IMR-90 (cell line): ENCODE data around the gene ST3GAL3. TPM values are rescaled to one million over a fixed set of nuclear protein-coding genes. Genes with fewer than 3 reads are reported as not detected.

Experiments
- ATAC-seq: fragments of 200-7000 bp; cut with Tn5 transposase; 2 replicates; pipeline ENCODE4 v1.9.1; 2020; ENCODE audit warnings: low read depth, mild to moderate bottlenecking, moderate library complexity
- BruUV-seq: library from RNA; stranded (reverse); fragments of 400-500 nt; replicated peaks from 2 replicates; lab custom pipeline; 2021; lab: Mats Ljungman, UMichigan
- CTCF ChIA-PET: fragments of 300-600 bp; formaldehyde crosslinking; extraction: SDS; loops from one replicate; lab custom pipeline; 2021; ENCODE audit warnings: antibody characterized with exemption; lab: Yijun Ruan, JAX
- POLR2A ChIA-PET: fragments of 300-600 bp; sonication (Branson Sonifier 250); formaldehyde crosslinking; loops from one replicate; lab custom pipeline; 2022; ENCODE audit warnings: antibody characterized with exemption; ENCODE audit not compliant: unreplicated experiment; lab: Charles Lee
- DNase-seq: peaks from one replicate; pipeline ENCODE4 v3.0.0; 2013
- H2AFZ ChIP-seq: replicated peaks from 2 replicates; pipeline ENCODE3; 2013; ENCODE audit warnings: low read length, mild to moderate bottlenecking; ENCODE audit not compliant: poor library complexity
- H2AK5ac ChIP-seq: 2 replicates; pipeline ENCODE4 v1.6.1; 2013; ENCODE audit warnings: low read depth, low read length, inconsistent platforms
- H2AK9ac ChIP-seq: replicated peaks from 2 replicates; pipeline ENCODE3; 2013; ENCODE audit warnings: mild to moderate bottlenecking, low read depth, low read length, moderate library complexity; ENCODE audit not compliant: poor library complexity
- H2BK120ac ChIP-seq: 2 replicates; pipeline ENCODE4 v1.6.1; 2013; ENCODE audit warnings: low read depth, low read length, inconsistent platforms
- H2BK15ac ChIP-seq: 3 replicates; pipeline ENCODE4 v1.6.1; 2013; ENCODE audit warnings: low read depth, low read length, inconsistent platforms
- H2BK20ac ChIP-seq: 2 replicates; pipeline ENCODE4 v1.6.1; 2013; ENCODE audit warnings: low read depth, mild to moderate bottlenecking, inconsistent platforms, low read length, moderate library complexity
- H2BK5ac ChIP-seq: 2 replicates; pipeline ENCODE4 v1.6.1; 2013; ENCODE audit warnings: mild to moderate bottlenecking, low read depth, low read length, inconsistent platforms; ENCODE audit not compliant: poor library complexity, severe bottlenecking
- H3K14ac ChIP-seq: replicated peaks from 2 replicates; pipeline ENCODE4 v1.6.1; 2013; ENCODE audit warnings: low read depth, low read length, inconsistent platforms
- H3K18ac ChIP-seq: 2 replicates; pipeline ENCODE4 v1.6.1; 2013; ENCODE audit warnings: low read depth, low read length, control low read depth
- H3K23ac ChIP-seq: 2 replicates; pipeline ENCODE4 v1.6.1; 2013; ENCODE audit warnings: low read depth, low read length, inconsistent platforms
- H3K27ac ChIP-seq: 2 replicates; pipeline ENCODE4 v1.5.1; 2013; ENCODE audit warnings: mild to moderate bottlenecking, control low read depth, low read length; ENCODE audit not compliant: insufficient read depth
- H3K27me3 ChIP-seq: 2 replicates; pipeline ENCODE4 v1.6.1; 2013; ENCODE audit warnings: low read length; ENCODE audit not compliant: control insufficient read depth, insufficient read depth
- H3K36me3 ChIP-seq: 2 replicates; pipeline ENCODE4 v1.6.1; 2013; ENCODE audit warnings: low read length, mixed read lengths; ENCODE audit not compliant: control insufficient read depth, insufficient read depth
- H3K4ac ChIP-seq: 2 replicates; pipeline ENCODE4 v1.6.1; 2013; ENCODE audit warnings: low read depth, low read length, inconsistent platforms
- H3K4me1 ChIP-seq: 2 replicates; pipeline ENCODE4 v1.6.1; 2013; ENCODE audit warnings: low read length, mixed read lengths; ENCODE audit not compliant: control insufficient read depth, insufficient read depth
- H3K4me2 ChIP-seq: 2 replicates; pipeline ENCODE4 v1.6.1; 2013; ENCODE audit warnings: low read depth, mild to moderate bottlenecking, control low read depth, low read length, moderate library complexity
- H3K4me3 ChIP-seq: 2 replicates; pipeline ENCODE4 v1.5.1; 2013; ENCODE audit warnings: low read depth, mild to moderate bottlenecking, control low read depth, low read length, moderate library complexity; ENCODE audit not compliant: insufficient read depth
- H3K56ac ChIP-seq: 2 replicates; pipeline ENCODE4 v1.6.1; 2013; ENCODE audit warnings: low read length, inconsistent platforms; ENCODE audit not compliant: insufficient read depth; ENCODE audit errors: extremely low read depth
- H3K79me1 ChIP-seq, 2 experiments: 2 replicates each; pipeline ENCODE4 v1.6.1; 2013; ENCODE audit warnings: low read length in 2 of 2, inconsistent platforms in 1 of 2, low read depth in 1 of 2
- H3K9ac ChIP-seq: 2 replicates; pipeline ENCODE4 v1.6.1; 2013; ENCODE audit warnings: low read depth, low read length, control low read depth
- H3K9me1 ChIP-seq: 2 replicates; pipeline ENCODE4 v1.6.1; 2013; ENCODE audit warnings: low read length, inconsistent platforms; ENCODE audit not compliant: insufficient read depth
- H3K9me3 ChIP-seq: 2 replicates; pipeline ENCODE4 v1.6.1; 2013; ENCODE audit warnings: low read length; ENCODE audit not compliant: control insufficient read depth, insufficient read depth
- H4K20me1 ChIP-seq: 2 replicates; pipeline ENCODE4 v1.6.1; 2013; ENCODE audit warnings: low read length, inconsistent platforms; ENCODE audit not compliant: insufficient read depth
- H4K5ac ChIP-seq: 2 replicates; pipeline ENCODE4 v1.6.1; 2013; ENCODE audit warnings: mild to moderate bottlenecking, low read depth, low read length, control low read depth
- H4K8ac ChIP-seq, 2 experiments: 2 replicates each; pipeline ENCODE4 v1.6.1; 2013; ENCODE audit warnings: low read depth in 2 of 2, low read length in 2 of 2, control low read depth in 1 of 2, inconsistent platforms in 1 of 2
- H4K91ac ChIP-seq: 2 replicates; pipeline ENCODE4 v1.6.1; 2013; ENCODE audit warnings: low read depth, low read length, inconsistent platforms; ENCODE audit not compliant: insufficient read depth
- BHLHE40 ChIP-seq: fragments of 150-350 bp; IDR thresholded peaks from 2 replicates; pipeline ENCODE4 v1.6.1; 2016; ENCODE audit warnings: mild to moderate bottlenecking, low read depth, low read length
- FOS ChIP-seq: fragments of 150-350 bp; IDR thresholded peaks from 2 replicates; pipeline ENCODE4 v1.6.1; 2016; ENCODE audit warnings: low read depth, low read length
- MAFK ChIP-seq: IDR thresholded peaks from 2 replicates; pipeline ENCODE4 v1.6.1; 2012; ENCODE audit warnings: low read depth, low read length, improper control_type of control experiment
- RFX5 ChIP-seq: IDR thresholded peaks from 2 replicates; pipeline ENCODE4 v1.8.0; 2012; ENCODE audit warnings: low read depth, mild to moderate bottlenecking, low read length, moderate library complexity
- WGBS, 2 experiments: methylation state at CpG; one replicate each; pipeline versions ENCODE4 v1.1.5 to v1.1.7; 2013; ENCODE audit warnings: missing lambda C conversion rate in 2 of 2; ENCODE audit not compliant: insufficient read length in 1 of 2; ENCODE audit errors: extremely low coverage in 2 of 2; 5-methylcytosine and 5-hydroxymethylcytosine counted together
- dilution Hi-C: fragments of 300-500 bp; cut with HindIII; formaldehyde crosslinking; loops from one replicate; pipeline ENCODE4 v1.14.3; 2018; ENCODE audit warnings: low sequenced_read_pairs; ENCODE audit not compliant: unreplicated experiment
- in situ Hi-C: fragments of 300-500 bp; cut with MboI; formaldehyde crosslinking; loops from 3 replicates; pipeline ENCODE4 v1.14.3; 2019; ENCODE audit warnings: low sequenced_read_pairs, inconsistent platforms, mixed read lengths
- intact Hi-C: fragments of 100-400 bp; cut with micrococcal nuclease; formaldehyde crosslinking; loops from 2 replicates; pipeline ENCODE4 v1.10.0; 2022
- polyA plus RNA-seq, 3 experiments: library from polyadenylated mRNA; depleted of rRNA; stranded (reverse); fragments of >200 nt; gene quantifications; 2 replicates each; pipeline ENCODE4 v1.2.3, GENCODE V29; 2012; ENCODE audit warnings: low replicate concordance in 1 of 3
- total RNA-seq: library from RNA; depleted of rRNA; stranded (reverse); fragments of >200 nt; gene quantifications from 2 replicates; pipeline ENCODE4 v1.2.3, GENCODE V29; 2012

ST3GAL3 gene
- total and polyA plus RNA-seq, 2 of the 4 experiments (the other 2 are of a cell fraction), result 12.0 to 14.8 TPM

DNA sequence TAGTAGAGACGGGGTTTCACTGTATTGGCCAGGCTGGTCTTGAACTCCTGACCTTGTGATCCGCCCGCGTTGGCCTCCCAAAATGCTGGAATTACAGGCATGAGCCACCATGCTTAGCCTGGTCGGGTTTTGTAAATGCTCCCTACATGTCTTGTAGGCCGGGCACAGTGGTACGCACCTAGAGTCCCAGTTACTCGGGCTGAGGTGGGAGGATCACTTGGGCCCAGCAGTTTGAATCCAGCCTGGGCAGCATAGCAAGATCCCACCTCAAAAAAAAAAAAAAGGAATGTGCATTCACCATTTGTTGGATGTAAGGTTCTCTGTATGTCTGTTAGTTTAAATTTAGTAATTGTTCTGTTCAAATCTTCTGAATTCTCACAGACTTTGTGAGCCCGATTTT lies 95.8 kb downstream of the ST3GAL3 start:
- intact Hi-C loops (no loop called here), dilution Hi-C loops (no loop called here), in situ Hi-C loops (no loop called here)
- Histone ChIP-seq H4K8ac (no peak overlapping the region), H2BK120ac (no peak overlapping the region), H2AK9ac (no peak overlapping the region), H3K9ac (no peak overlapping the region), H3K9me3 (no peaks in the 10 kb centered on the region), H2AK5ac (no peak overlapping the region), H3K23ac (no peak overlapping the region), H3K79me1 (peaks cover 14 to 40% of the 10 kb centered on the region in 2 experiments), H3K4me1 (peaks cover 7% of the 10 kb centered on the region), H3K14ac (no peak overlapping the region), H2BK15ac (no peak overlapping the region), H3K4me3 (no peak overlapping the region), H3K4ac (no peak overlapping the region), H4K91ac (no peak overlapping the region), H3K9me1 (peaks cover 14% of the 10 kb centered on the region), H3K27me3 (no peaks in the 10 kb centered on the region), H3K36me3 (no peaks in the 10 kb centered on the region; the same call in 1 of the 2 replicates), H3K18ac (no peak overlapping the region), H2BK5ac (no peak overlapping the region), H2AFZ (no peak overlapping the region), H4K5ac (no peak overlapping the region), H4K20me1 (peaks cover 6% of the 10 kb centered on the region; the same call in 1 of the 2 replicates), H2BK20ac (no peak overlapping the region), H3K27ac (no peak overlapping the region), H3K56ac (no peak overlapping the region), H3K4me2 (no peak overlapping the region)
- TF ChIP-seq RFX5 (no peak), MAFK (no peak), BHLHE40 (no peak), FOS (no peak)
- ChIA-PET CTCF (no interaction called here), POLR2A (no interaction called here)
- no TSS peak for BruUV-seq
- 96% methylated on average over 4 of the region's 9 CpGs; no CpG with 5 or more reads in 1 of the 2 experiments for WGBS, 2 experiments
- ATAC-seq, result no peak
- DNase-seq, result no peak
